ENCODE results near the gene GRM7. TPM values are rescaled to one million over a fixed set of nuclear protein-coding genes. Genes with fewer than 3 reads are reported as not detected.

GRM7 gene
- total RNA-seq, 1 experiment from 2014 or later: not detected

DNA sequence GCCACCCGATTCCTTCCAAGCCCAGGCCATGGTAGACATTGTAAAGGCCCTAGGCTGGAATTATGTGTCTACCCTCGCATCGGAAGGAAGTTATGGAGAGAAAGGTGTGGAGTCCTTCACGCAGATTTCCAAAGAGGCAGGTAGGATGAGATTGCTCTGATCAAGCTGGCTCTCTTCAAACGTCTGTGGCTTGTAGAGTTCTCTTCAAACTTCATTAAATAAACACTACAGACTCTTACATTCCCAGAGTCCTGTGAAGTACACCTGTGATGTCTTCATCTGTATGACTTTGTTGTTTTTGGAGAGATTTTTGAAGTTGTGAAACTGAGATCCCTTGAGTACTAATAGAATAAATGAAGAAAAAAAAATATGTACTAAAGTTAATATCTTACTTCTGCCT is 285.6 kb downstream of the GRM7 start:
- DNase-seq (ENCODE audit: low spot score): no peak

DNA sequence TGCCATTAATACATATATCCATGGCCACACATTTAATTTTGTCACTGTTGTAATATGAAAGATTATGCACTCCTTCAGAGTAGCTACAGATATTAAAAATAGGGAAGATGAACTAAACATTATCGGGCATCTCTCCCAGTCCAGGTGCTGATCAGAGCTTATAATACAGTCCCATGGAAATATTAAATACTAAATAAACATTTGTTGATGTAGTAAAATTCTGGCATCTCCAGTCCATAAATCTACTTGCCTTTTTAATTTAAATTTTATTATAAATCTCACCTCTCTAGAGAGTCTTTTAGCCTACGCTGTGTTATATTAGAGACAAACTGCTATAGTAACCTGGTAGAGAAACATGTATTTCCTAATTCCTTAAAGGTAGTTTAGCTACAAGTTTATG is 297.6 kb downstream of the GRM7 start:
- DNase-seq (ENCODE audit: low spot score): no peak

DNA sequence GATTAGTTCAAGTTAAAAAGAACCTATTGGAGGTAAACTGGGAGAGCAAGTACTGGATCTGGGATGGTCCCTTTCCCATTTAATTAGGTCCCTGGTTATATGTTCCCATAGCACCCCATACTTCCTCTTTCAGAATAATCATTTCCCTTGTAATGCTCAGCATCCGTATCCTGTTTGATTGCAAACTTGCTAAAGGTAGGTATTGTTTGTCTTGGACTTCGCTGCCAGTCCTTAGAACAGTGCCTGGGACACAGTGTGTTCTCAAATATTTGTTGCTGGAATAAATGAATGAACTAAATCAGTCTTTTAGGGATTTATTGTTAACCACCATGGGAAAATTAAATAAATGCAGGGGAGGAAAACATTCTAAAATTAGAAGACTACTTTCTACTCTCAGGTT is 299.8 kb downstream of the GRM7 start:
- no peak for DNase-seq (ENCODE audit: low spot score)

DNA sequence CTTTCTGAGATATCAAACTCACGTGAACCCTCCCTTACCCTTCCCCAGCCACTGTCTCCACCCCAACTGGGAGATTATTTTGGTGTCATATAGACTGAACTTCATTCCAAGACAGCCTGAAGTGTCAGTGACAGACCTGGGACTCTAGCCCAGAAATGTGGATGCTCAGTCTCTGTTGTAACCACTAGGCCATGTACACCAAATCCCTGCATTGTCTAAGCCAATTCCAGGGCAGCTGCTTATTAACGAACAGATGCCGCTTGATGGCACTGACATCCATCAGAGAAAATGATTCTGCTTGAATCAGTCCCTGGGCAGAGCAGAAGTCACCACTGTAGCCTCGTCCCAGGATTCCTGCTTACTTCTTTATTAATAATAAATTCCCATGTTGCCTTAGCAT is 305.5 kb downstream of the GRM7 start:
- no peak for DNase-seq (ENCODE audit: low spot score)

DNA sequence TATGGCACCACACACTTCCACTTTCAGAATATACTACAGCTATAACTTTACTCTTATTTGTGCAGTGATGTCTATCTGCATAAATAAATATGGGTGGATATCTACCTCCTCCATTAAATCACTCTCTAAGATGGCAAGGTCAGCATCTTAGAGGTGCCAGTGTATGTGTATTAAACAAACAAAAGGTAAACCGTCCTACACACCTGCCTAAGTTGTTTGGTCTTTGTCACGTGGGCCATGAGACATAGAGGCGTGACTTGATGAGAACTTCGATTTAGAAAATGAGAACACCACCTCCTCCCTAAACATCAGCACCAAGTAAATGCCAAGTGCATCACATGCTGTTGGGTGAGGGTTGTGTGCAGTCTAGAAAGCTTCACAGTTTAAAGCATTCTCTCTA is 310.6 kb downstream of the GRM7 start:
- DNase-seq (ENCODE audit: low spot score): no peak

DNA sequence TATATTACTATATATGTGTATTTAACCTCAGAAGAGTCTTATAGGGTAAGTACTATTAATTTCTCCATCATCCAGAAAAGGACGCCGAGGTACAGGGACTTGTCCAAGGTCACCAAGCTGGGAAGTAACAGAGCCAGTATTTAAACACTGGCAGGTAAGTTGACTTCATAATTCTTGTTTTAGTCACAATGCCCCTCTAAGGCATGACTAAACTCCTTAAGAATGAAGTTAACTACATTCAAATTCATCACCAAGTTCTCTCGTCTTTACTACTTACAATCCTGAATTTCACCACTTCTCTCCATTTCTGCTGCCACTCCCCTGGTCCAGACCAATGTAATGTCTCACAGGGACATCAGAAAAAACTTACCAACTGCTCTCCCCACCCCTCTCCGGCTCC is 312.1 kb downstream of the GRM7 start:
- no peak for DNase-seq (ENCODE audit: low spot score)

DNA sequence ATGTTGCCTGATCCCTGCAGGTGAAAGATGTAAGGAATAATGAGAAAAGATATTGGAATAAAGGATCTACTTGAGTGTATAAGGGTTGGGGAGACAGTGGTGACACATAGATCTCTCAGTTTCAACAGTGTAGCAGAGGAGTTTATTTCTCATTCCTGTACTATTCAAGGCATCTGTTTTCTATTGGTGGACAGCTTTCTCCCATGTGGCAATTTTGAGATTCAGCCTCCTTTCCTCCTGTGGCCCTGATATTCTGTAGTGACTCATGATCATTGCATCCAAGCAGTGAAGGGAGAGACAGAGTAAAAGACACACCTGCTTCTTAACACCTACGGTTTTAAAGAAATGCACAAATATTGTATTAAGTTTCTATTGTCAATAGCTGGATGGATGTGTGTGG is 327.6 kb downstream of the GRM7 start:
- no peak for DNase-seq (ENCODE audit: low spot score)

DNA sequence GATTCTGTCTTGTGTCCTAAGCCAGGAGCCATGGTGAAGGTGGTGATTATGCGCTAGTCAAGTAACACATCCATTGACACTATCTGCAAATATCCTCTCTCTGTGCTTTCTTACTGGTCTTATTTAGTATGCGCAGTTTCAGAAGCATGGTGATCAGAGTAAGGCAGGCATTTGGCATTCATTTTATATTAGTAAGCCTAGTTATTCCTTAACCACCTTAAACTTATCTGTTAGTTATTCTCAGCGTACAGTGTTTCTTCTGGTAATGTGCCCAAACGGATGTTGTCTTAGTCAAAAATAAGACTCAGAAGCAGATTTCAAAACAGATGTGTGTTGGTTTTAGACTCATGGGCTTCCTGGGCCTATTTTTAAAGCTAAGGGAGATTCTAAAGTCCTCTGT is 329.2 kb downstream of the GRM7 start:
- no peak for DNase-seq (ENCODE audit: low spot score)

DNA sequence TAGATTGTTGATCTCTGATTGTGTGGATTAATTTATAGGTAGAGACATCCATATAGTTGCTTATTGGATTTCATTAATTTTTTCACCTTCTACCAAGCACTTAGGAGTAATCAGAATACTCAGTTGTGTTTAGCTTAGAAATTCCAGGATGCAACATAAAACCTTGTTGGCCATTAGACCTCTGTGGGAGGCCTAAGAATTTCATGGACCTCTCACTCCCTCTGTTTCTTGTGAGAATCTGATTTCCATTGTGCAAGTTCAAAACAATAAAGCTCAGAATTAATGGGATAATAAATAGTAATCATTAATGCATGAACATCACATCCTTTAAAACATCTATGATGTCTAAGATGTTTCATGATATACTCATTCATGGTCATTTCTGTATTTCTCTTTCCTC is 332.4 kb downstream of the GRM7 start:
- DNase-seq (ENCODE audit: low spot score): no peak

DNA sequence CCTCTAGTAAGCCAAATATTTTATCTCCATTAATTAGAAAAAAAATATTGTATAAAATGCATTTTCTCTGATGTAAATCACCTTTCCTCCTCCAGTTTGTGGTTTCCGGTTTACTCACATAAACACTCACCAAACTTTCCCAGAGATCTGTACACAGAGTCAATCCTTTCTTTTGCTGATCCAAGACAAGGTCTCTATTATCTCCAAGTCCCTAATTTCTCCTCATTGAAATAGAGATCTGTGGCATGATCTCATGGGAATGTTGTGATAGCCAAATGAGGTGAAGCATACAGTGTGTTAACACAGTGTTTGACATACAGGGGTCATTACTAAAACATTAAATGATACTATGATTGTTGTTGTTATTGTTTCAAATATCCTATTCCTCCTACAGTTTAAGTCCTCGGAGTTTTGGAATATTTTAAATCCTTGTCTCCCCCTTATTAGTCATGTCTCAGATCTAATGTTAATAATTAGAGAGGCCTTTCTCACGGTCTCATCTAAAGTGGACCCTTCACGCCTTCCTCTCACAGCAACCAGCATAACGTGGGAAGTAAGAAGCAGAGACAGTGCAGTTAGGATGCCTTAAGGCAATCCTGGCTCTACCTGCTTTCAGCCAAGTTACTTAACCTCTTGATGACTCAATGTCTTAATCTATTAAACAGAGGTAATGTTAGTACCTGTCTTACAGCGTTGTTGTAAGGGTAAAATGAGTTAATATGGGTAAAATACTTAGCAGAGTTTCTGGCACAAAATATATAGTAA is 333.3 kb downstream of the GRM7 start:
- no peak for DNase-seq (ENCODE audit: low spot score)

DNA sequence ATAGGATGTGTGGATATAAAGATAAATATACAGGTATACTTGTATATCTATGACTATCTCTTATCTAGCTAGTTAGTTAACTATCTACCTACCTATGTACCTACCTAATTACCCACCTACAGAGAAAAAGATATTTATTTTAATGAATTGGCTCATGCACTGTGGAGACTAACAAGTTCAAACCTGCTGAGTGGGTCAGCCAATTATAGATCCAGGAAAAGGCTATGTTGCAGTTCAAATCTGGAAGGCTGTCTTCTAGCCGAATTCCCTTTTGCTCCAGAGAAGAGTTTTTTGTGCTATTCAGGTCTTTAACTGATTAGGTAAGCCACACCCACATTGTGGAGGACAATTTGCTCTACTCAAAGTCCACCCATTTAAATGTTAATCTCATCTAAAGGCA is 335.0 kb downstream of the GRM7 start:
- no peak for DNase-seq (ENCODE audit: low spot score)

DNA sequence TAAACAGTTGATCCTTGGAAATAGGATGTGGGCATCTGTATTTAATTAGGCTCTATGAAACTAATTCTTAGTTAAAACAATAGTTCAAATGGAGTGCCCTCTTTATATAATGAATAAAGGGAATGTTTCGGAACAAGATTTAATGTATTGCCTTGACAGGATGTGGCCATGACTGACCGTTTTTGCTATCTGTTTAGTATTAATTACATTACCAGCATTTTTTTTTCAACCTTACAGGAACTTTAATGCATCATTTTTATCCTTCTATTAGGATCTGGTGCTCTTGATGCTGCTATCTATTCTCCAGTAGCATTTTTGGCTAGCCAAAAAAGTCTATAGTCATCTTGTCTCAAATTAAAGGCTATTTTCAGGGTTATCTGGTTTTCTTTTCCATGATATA is 340.9 kb downstream of the GRM7 start:
- DNase-seq (ENCODE audit: low spot score): no peak

DNA sequence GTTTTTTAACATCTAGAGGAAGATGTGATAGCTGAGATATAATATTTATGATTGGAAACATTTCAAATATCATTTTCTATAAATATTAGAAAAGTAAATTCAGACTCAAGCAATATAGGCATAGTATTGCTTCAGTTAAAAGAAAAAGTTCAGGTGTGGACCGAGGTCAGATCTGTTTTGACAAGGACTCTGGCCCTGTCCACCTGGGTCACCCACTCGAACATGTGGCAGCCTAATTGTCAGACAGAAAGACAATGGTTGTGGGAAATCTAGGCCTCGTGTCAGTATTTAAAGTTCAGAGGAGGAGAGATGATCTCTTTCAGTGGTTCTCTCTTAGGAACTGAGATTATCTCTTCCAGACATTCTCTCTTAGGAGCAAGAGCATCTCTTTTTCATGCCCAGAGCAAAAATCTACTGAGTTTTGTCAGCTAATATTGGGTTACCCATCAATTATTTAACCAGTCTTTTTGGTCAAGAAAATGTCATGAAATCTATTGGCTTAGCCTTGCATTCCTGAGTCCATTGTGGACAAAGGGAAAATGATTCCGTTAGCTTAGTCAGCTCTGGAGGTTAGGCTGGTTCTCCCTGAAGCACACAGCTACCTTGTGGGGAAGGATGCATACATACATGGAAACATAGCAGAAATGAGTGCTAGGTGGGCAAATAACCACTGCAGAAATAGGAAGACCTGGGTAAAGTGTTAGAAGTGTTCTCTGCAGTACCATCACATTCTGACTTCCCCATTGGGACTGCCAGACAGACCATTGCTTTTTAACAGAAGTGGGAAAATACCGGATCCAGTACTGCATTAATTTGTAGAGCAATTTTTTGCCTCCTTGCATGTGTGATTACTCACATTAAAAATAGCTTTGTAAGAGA is 343.3 kb downstream of the GRM7 start:
- DNase-seq (ENCODE audit: low spot score): no peak

DNA sequence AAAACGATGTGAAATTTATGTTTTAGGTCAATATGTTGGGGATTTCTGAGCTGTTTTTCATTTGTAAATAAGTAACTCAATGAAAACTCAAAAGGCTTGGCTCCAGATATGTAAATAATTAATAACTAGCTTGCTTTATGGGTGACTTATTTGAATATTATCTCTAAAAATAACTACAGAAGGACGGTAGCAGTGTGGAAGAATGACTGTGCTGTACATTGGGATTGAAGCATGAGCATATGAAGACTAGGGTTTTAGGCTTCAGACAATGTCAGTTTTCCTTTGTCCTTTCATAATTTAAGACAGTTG is 343.9 kb downstream of the GRM7 start:
- DNase-seq (ENCODE audit: low spot score): no peak

DNA sequence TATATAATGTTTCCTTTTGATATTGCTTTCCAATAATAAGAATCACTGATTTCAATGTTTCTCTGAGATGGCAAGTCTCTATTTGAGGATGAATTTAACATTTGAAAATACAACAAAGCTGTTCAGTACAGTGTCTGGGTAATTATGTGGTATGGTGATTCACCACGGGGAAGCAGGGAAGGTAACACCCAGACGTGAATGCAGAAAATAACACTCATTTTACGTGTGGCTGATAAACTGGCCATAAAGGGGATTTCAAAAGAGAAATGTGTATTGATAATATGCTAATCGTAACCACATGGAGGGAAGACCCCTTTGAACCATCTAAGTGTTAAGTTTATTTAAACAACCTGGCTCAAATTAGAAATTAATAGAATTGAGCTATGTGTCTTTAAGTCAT is 344.6 kb downstream of the GRM7 start:
- no peak for DNase-seq (ENCODE audit: low spot score)

DNA sequence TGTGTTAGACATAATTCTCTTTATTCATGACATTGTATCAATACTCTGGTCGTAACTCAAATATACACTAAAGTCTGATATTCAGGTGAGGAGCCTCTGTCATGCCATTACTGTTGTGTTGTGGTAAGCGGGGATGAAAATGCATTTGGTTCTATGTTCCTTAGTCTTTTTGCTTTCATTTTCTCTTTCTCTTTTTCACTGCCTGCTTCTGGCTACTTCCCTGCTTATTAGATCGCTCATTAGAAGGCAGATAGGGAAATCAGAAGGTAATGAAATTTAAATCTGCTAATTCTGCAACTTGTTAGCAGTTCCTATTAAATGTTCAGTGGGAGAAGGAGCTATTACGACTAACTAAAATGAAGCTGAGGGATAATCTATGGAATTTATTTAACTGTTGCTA is 345.0 kb downstream of the GRM7 start:
- DNase-seq (ENCODE audit: low spot score): no peak

DNA sequence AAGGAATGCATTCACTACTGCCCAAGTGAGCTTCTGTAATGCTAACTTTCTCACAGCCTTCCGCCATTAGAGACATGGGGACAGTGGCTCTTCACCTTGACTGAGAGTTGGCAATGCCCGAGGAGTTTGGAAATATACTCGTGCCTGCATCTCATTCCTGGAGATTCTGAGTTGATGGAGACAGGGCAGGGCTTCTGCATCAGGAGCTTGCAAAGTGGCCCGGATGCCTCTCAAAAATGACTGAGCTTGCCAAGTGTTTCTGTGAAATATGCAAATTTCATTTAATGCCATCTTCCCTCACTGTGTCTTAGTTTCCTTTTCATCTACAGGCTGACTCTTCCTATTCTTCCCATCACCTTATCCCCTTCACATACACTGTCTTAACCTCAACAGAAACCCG is 346.2 kb downstream of the GRM7 start:
- DNase-seq (ENCODE audit: low spot score): no peak

DNA sequence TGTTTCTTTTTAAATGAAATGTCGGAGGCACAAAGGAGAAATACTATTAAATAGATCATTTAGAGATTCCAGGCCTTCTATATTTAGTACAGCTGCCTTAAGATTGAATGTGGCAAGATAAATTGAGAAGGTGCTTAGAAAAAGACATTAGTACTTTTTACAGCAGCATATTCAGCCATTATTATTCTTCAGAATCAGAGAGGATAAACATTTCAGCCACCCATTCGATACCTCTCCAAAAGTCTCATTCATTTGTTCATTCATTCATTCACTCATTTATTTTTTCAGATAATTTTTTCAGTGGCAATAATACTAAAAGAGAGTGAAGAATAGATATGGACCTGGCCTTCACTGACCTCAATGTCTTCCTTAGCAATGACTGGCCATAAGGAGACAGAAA is 347.0 kb downstream of the GRM7 start:
- DNase-seq (ENCODE audit: low spot score): no peak

DNA sequence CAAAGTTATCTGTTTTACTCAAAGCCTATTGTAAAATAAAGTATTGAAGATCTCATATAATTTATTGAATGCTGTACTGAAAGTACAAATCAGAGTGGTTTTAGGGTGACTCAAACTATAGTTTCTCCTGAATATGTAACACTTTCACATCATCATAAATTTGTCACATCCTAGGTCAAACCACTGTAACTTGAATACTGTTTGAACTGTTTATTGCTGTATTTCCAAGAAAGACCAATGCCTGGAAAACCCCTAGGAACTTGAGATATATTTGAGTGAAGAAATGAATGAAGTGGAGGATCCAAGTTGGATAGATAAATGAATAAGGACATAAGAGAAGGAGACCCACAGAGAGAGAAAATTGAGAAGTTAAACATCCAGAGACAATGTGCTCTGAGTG is 348.2 kb downstream of the GRM7 start:
- no peak for DNase-seq (ENCODE audit: low spot score)

DNA sequence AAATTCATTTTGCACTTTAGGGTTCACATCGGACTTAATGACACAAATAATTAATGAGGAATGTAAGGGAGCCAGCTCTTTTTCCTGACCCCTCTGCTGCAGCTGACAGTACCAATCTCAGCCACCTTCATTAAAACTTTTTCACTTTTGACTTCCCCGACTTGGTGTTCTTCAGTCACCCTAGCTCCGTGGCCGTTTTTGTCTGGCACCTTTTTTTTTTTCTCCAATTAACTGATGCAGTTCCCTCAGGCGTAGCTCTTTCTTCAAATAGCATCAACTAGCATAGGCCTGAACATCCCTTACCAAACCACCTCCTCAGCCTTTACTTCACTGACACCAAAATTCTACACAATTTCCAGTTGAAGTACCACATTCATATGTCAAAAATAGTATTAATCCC is 350.8 kb downstream of the GRM7 start:
- DNase-seq (ENCODE audit: low spot score): no peak

DNA sequence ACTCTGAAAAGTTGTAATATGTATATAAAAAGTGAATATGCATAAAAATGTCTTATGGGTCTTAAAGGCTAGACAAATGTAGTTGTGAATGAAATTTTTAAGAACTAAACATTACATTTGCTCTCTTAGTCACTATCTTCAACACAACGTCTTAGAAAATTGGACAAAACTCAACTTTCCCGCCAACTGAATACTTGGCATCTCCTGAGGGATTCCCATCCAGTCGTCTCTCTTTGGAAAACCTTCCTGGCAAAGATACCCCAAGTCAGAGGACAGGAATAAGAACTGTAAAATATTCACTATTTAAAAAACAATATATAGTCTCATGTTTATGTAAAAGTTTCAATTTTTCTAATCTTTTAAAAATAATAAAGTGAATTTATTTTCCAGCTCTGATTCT is 354.8 kb downstream of the GRM7 start:
- DNase-seq (ENCODE audit: low spot score): no peak

DNA sequence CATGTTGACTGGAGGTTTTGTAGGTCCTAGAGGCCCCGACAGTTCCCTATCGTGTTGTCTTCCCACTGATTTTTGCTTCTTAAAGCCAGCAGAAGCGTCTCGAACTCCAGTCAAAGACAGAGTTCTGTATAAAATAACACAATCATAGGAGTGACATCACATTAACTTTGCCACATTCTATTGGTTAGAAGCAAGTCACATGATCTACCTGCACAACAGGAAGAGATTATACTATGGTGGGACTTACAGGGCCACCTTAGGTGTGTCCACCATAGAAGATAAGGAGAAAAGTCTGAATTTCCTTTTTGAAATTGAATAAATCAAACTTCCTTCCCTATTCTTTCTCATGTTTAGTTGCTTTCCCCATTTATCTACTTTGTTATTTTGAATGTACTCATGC is 365.5 kb downstream of the GRM7 start:
- DNase-seq (ENCODE audit: low spot score): no peak

DNA sequence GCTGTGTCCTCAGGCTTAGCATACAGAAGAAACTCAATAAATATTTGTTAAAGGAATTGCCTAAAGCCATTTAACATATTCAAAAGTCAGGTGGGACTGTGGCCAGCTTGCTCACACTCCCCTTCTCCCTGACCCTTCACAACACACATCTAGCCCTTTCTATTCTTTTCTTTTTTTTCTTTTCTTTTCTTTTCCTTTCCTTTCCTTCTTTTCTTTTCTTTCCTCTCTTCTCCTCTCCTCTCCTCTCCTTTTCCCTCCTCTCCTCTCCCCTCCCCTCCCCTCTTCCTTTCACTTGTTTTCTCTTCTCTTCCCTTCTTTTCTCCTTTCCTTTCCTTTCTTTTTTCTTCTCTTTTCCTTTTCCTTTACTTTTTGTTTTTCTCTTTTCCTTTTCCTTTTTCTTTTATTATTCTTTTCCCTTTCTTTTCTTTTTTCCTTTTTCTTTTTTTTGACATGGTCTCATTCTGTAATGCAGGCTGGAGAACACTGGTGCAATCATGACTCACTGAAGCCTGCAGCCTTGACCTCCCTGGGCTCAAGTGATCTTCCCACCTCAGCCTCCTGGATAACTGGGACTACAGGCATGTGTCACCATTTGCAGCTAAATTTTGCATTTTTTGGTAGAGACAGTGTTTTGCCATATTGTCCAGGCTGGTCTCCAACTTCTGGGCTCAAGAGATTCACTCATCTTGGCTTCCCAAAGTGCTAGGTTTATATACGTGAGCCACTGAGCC is 377.8 kb downstream of the GRM7 start:
- DNase-seq (ENCODE audit: low spot score): no peak
